ENCODE measurements around the gene ARHGAP15.

The ARHGAP15 gene

GRCh38 chr2:143354050-143354750 is 225.0 kb downstream of the ARHGAP15 start:
- Histone ChIP-seq H3K18ac (ENCODE audit: low read length) (no peak overlapping the region), H3K27ac (ENCODE audit: low read depth, low read length) (no peak overlapping the region), H2BK12ac (ENCODE audit: low read length) (no peak overlapping the region), H3K4ac (ENCODE audit: low read depth, low read length) (no peak overlapping the region), H2AK5ac (ENCODE audit: low read length) (no peak overlapping the region), H3K4me3 (ENCODE audit: low read depth, low read length) (no peak overlapping the region), H4K12ac (ENCODE audit: low read depth, low read length) (no peak overlapping the region), H3K79me2 (ENCODE audit: control insufficient read depth, insufficient read depth, low read length, poor library complexity) (no peaks in the 10 kb centered on the region), H2BK120ac (ENCODE audit: insufficient read depth, low read length, poor library complexity) (no peak overlapping the region), H3K79me1 (ENCODE audit: low read length) (no peaks in the 10 kb centered on the region), H4K91ac (ENCODE audit: low read depth, low read length) (no peak overlapping the region), H2BK5ac (ENCODE audit: low read depth, low read length, poor library complexity) (no peak overlapping the region), H3K9me3 (ENCODE audit: insufficient read depth, low read depth, low read length) (no peaks in the 10 kb centered on the region), H3K36me3 (ENCODE audit: control insufficient read depth in 1 of 2, insufficient read depth in 2 of 2, low read length in 2 of 2) (no peaks in the 10 kb centered on the region), H3K23ac (ENCODE audit: low read length) (peak overlapping the region; percentile 75), H3K4me1 (ENCODE audit: control insufficient read depth in 1 of 2, insufficient read depth in 2 of 2, low read length in 2 of 2) (no peaks in the 10 kb centered on the region), H3K4me2 (ENCODE audit: low read length) (no peak overlapping the region), H3K14ac (ENCODE audit: low read length) (no peak overlapping the region), H4K8ac (ENCODE audit: low read depth, low read length) (no peak overlapping the region), H3K9ac (ENCODE audit: low read length) (no peak overlapping the region), H2AFZ (ENCODE audit: insufficient read depth, low read length, poor library complexity) (no peak overlapping the region), H3K27me3 (ENCODE audit: insufficient read depth, low read length) (no peaks in the 10 kb centered on the region)
- no CpG with 5 or more reads among the region's 13 CpGs for WGBS (ENCODE audit: extremely low coverage, insufficient coverage, insufficient read length)
- DNase-seq: no peak

GRCh38 chr2:143355870-143356269 is 226.7 kb downstream of the ARHGAP15 start:
- WGBS (ENCODE audit: extremely low coverage, insufficient coverage, insufficient read length): no CpG with 5 or more reads among the region's 6 CpGs
- H3K4me1 ChIP-seq (ENCODE audit: control insufficient read depth in 1 of 2, insufficient read depth in 2 of 2, low read length in 2 of 2): no peaks in the 10 kb centered on the region
- no peak overlapping the region for H3K4ac ChIP-seq (ENCODE audit: low read depth, low read length)
- H2BK12ac ChIP-seq (ENCODE audit: low read length): no peak overlapping the region
- H2AK5ac ChIP-seq (ENCODE audit: low read length): no peak overlapping the region
- H2BK120ac ChIP-seq (ENCODE audit: insufficient read depth, low read length, poor library complexity): no peak overlapping the region
- H4K91ac ChIP-seq (ENCODE audit: low read depth, low read length): no peak overlapping the region
- no peak overlapping the region for H4K8ac ChIP-seq (ENCODE audit: low read depth, low read length)
- no peak overlapping the region for H3K14ac ChIP-seq (ENCODE audit: low read length)
- H3K27me3 ChIP-seq (ENCODE audit: insufficient read depth, low read length): no peaks in the 10 kb centered on the region
- no peak overlapping the region for H2BK5ac ChIP-seq (ENCODE audit: low read depth, low read length, poor library complexity)
- no peaks in the 10 kb centered on the region for H3K36me3 ChIP-seq (ENCODE audit: control insufficient read depth in 1 of 2, insufficient read depth in 2 of 2, low read length in 2 of 2)
- no peak overlapping the region for H3K18ac ChIP-seq (ENCODE audit: low read length)
- no peaks in the 10 kb centered on the region for H3K9me3 ChIP-seq (ENCODE audit: insufficient read depth, low read depth, low read length)
- no peak overlapping the region for H2AFZ ChIP-seq (ENCODE audit: insufficient read depth, low read length, poor library complexity)
- no peak overlapping the region for H3K27ac ChIP-seq (ENCODE audit: low read depth, low read length)
- H3K79me1 ChIP-seq (ENCODE audit: low read length): no peaks in the 10 kb centered on the region
- H4K12ac ChIP-seq (ENCODE audit: low read depth, low read length): no peak overlapping the region
- no peak for DNase-seq
- H3K23ac ChIP-seq (ENCODE audit: low read length): no peak overlapping the region
- H3K79me2 ChIP-seq (ENCODE audit: control insufficient read depth, insufficient read depth, low read length, poor library complexity): no peaks in the 10 kb centered on the region
- H3K9ac ChIP-seq (ENCODE audit: low read length): no peak overlapping the region
- no peak overlapping the region for H3K4me3 ChIP-seq (ENCODE audit: low read depth, low read length)
- no peak overlapping the region for H3K4me2 ChIP-seq (ENCODE audit: low read length)

GRCh38 chr2:143356336-143356735 is 227.1 kb downstream of the ARHGAP15 start:
- no peak for DNase-seq
- Histone ChIP-seq H3K79me1 (ENCODE audit: low read length) (no peaks in the 10 kb centered on the region), H3K27ac (ENCODE audit: low read depth, low read length) (no peak overlapping the region), H2AFZ (ENCODE audit: insufficient read depth, low read length, poor library complexity) (no peak overlapping the region), H3K4me3 (ENCODE audit: low read depth, low read length) (no peak overlapping the region), H3K18ac (ENCODE audit: low read length) (no peak overlapping the region), H3K9ac (ENCODE audit: low read length) (no peak overlapping the region), H4K91ac (ENCODE audit: low read depth, low read length) (no peak overlapping the region), H4K12ac (ENCODE audit: low read depth, low read length) (no peak overlapping the region), H2BK12ac (ENCODE audit: low read length) (no peak overlapping the region), H3K79me2 (ENCODE audit: control insufficient read depth, insufficient read depth, low read length, poor library complexity) (no peaks in the 10 kb centered on the region), H3K4me1 (ENCODE audit: control insufficient read depth in 1 of 2, insufficient read depth in 2 of 2, low read length in 2 of 2) (no peaks in the 10 kb centered on the region), H3K36me3 (ENCODE audit: control insufficient read depth in 1 of 2, insufficient read depth in 2 of 2, low read length in 2 of 2) (no peaks in the 10 kb centered on the region), H2BK5ac (ENCODE audit: low read depth, low read length, poor library complexity) (no peak overlapping the region), H3K23ac (ENCODE audit: low read length) (no peak overlapping the region), H3K9me3 (ENCODE audit: insufficient read depth, low read depth, low read length) (no peaks in the 10 kb centered on the region), H3K27me3 (ENCODE audit: insufficient read depth, low read length) (no peaks in the 10 kb centered on the region), H3K4ac (ENCODE audit: low read depth, low read length) (no peak overlapping the region), H3K14ac (ENCODE audit: low read length) (no peak overlapping the region), H4K8ac (ENCODE audit: low read depth, low read length) (no peak overlapping the region), H2AK5ac (ENCODE audit: low read length) (no peak overlapping the region), H2BK120ac (ENCODE audit: insufficient read depth, low read length, poor library complexity) (no peak overlapping the region), H3K4me2 (ENCODE audit: low read length) (no peak overlapping the region)
- WGBS (ENCODE audit: extremely low coverage, insufficient coverage, insufficient read length): no CpG with 5 or more reads among the region's 3 CpGs

- Histone ChIP-seq H4K8ac (ENCODE audit: low read depth, low read length) (no peak overlapping the region), H3K9ac (ENCODE audit: low read length) (no peak overlapping the region), H2BK12ac (ENCODE audit: low read length) (no peak overlapping the region), H3K4ac (ENCODE audit: low read depth, low read length) (no peak overlapping the region), H3K79me2 (ENCODE audit: control insufficient read depth, insufficient read depth, low read length, poor library complexity) (no peaks in the 10 kb centered on the region), H3K27ac (ENCODE audit: low read depth, low read length) (no peak overlapping the region), H3K4me1 (ENCODE audit: control insufficient read depth in 1 of 2, insufficient read depth in 2 of 2, low read length in 2 of 2) (no peaks in the 10 kb centered on the region), H2BK5ac (ENCODE audit: low read depth, low read length, poor library complexity) (no peak overlapping the region), H3K27me3 (ENCODE audit: insufficient read depth, low read length) (no peaks in the 10 kb centered on the region), H3K18ac (ENCODE audit: low read length) (no peak overlapping the region), H4K12ac (ENCODE audit: low read depth, low read length) (no peak overlapping the region), H3K4me2 (ENCODE audit: low read length) (no peak overlapping the region), H2BK120ac (ENCODE audit: insufficient read depth, low read length, poor library complexity) (no peak overlapping the region), H3K36me3 (ENCODE audit: control insufficient read depth in 1 of 2, insufficient read depth in 2 of 2, low read length in 2 of 2) (no peaks in the 10 kb centered on the region), H3K23ac (ENCODE audit: low read length) (no peak overlapping the region), H3K79me1 (ENCODE audit: low read length) (no peaks in the 10 kb centered on the region), H3K14ac (ENCODE audit: low read length) (no peak overlapping the region), H3K4me3 (ENCODE audit: low read depth, low read length) (no peak overlapping the region), H2AFZ (ENCODE audit: insufficient read depth, low read length, poor library complexity) (no peak overlapping the region), H4K91ac (ENCODE audit: low read depth, low read length) (no peak overlapping the region), H3K9me3 (ENCODE audit: insufficient read depth, low read depth, low read length) (no peaks in the 10 kb centered on the region), H2AK5ac (ENCODE audit: low read length) (no peak overlapping the region)
- no peak for DNase-seq
- WGBS (ENCODE audit: extremely low coverage, insufficient coverage, insufficient read length): no CpG with 5 or more reads among the region's 6 CpGs
Observed at GRCh38 chr2:143356736-143357446, 227.7 kb downstream of the ARHGAP15 start.

Measured in trophoblast cell (in vitro differentiated cells and primary cell).